ENCODE results near the gene NELL2.

DNA sequence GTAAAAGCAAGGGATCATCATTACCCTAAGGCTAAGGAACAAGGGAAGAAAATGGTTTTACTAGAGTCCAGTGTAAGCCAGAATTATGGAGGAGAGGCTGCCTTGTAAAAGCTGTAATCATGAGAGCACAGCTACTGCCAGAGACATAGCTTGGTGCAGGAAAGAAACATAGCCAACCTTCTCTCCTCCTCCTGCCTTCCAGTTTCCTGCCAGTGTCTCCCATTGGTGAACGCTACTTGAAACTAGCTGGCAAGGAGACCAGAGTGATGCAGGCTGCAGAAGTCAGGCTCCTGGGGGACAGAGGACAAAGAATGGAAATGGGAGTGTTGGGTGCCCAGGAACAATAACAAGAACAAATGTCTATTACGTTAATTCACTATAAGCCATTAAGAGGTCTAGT, 158.5 kb downstream of the NELL2 start:
- TF ChIP-seq POLR2AphosphoS5 (IDR thresholded peaks at IDR 0.05; ENCODE audit: insufficient read depth in 1 of 2, low read depth in 1 of 2) (no peak), POLR2A (IDR thresholded peaks at IDR 0.05) (no peak)
- TF ChIP-seq, protein P1, sequence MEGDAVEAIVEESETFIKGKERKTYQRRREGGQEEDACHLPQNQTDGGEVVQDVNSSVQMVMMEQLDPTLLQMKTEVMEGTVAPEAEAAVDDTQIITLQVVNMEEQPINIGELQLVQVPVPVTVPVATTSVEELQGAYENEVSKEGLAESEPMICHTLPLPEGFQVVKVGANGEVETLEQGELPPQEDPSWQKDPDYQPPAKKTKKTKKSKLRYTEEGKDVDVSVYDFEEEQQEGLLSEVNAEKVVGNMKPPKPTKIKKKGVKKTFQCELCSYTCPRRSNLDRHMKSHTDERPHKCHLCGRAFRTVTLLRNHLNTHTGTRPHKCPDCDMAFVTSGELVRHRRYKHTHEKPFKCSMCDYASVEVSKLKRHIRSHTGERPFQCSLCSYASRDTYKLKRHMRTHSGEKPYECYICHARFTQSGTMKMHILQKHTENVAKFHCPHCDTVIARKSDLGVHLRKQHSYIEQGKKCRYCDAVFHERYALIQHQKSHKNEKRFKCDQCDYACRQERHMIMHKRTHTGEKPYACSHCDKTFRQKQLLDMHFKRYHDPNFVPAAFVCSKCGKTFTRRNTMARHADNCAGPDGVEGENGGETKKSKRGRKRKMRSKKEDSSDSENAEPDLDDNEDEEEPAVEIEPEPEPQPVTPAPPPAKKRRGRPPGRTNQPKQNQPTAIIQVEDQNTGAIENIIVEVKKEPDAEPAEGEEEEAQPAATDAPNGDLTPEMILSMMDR (IDR thresholded peaks at IDR 0.05): no peak

Measured in vagina (tissue), 2 donors.